Measurements from ENCODE around the gene SLC15A1.

The SLC15A1 gene

GRCh38 chr13:98740131-98740530 lies 12.3 kb downstream of the SLC15A1 start:
- TF ChIP-seq CTCF (IDR thresholded peaks at IDR 0.05; ENCODE audit: low read depth, low read length): no peak
- no peak for DNase-seq (ENCODE audit: extremely low read depth, low read depth)

- no peak for TF ChIP-seq CTCF (IDR thresholded peaks at IDR 0.05; ENCODE audit: low read depth, low read length)
- no peak for DNase-seq (ENCODE audit: extremely low read depth, low read depth)
Measured at GRCh38 chr13:98738993-98739392, 13.5 kb downstream of the SLC15A1 start.

DNA sequence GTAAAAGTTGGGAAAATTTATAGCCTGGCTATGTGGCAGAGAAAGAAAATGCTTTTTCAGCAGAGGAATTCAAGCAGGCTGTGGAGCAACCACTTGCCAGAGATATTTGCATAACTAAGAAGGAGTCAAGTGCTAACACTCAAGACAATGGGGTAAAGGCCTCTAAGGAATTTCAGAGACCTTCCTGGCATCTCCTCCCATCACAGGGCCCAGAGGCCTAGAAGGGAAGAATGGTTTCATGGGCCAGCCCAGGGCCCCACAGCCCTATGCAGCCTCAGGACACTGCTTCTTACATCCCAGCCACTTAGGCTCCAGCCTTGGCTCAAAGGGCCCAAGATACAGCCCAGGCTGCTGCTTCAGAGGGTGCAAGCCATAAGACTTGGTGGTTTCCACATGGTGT lies 14.3 kb downstream of the SLC15A1 start:
- TF ChIP-seq CTCF (IDR thresholded peaks at IDR 0.05; ENCODE audit: low read depth, low read length): no peak
- DNase-seq (ENCODE audit: extremely low read depth, low read depth): no peak

DNA sequence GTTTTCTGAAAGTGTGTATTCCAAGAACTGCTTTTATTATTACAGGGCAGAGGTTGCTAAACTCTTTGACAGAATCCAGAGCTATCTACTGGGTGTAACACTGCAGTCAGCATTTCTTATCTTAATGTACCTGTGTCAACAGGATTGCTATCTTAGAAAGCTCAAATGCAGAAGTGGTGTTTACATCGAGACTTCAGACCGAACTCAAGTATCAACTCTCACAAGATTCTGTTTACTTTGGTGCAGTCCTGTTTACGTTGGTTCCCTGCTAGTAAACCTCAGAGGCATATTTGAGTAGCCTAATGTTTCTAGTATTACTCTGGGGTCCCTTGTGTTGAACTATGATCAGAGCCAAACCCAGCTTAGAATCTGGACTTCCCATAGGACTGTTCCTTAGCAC lies 20.5 kb downstream of the SLC15A1 start:
- no peak for DNase-seq (ENCODE audit: extremely low read depth, low read depth)
- no peak for TF ChIP-seq CTCF (IDR thresholded peaks at IDR 0.05; ENCODE audit: low read depth, low read length)

DNA sequence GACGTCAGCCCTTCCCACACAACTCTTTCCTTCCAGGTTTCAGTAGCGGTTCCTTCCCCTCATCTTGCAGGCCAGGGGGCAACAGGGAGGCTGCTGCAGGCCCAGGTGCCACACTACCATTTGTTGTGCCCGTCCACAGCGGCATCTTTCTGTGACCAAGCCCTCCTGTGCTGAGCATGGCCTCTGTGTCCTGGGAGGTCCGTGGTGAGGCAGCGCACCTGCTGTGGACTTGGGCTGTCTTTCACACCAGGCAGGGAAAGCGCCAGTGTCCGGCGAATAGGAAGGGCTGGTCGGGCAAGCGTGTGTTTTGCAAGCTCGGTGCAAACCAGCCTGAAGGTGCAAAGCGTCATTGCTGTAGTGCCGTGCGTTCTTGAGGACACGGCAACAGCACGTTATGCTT lies 21.4 kb downstream of the SLC15A1 start:
- TF ChIP-seq CTCF (IDR thresholded peaks at IDR 0.05; ENCODE audit: low read depth, low read length): no peak
- DNase-seq (ENCODE audit: extremely low read depth, low read depth): no peak

GRCh38 chr13:98730441-98730840 lies 22.0 kb downstream of the SLC15A1 start:
- no peak for DNase-seq (ENCODE audit: extremely low read depth, low read depth)
- TF ChIP-seq CTCF (IDR thresholded peaks at IDR 0.05; ENCODE audit: low read depth, low read length): no peak

DNA sequence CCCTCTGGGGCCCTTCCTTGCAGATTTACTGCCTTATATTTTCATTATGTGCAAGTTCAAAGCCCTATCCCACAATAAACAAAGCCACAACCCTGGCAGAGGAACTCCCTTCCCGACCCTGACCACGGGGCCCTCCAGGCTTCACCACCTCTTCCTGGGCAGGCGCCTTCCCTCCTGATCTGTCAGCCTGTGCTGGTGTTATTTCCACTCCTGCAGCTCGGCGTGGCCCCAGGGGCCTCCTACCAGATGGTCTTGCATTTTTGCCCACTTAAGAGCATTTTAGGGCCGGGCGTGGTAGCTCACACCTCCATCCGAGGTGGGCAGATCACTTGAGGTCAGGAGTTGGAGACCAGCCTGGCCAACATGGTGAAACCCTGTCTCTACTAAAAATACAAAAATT lies 22.8 kb downstream of the SLC15A1 start:
- DNase-seq (ENCODE audit: extremely low read depth, low read depth): no peak
- TF ChIP-seq CTCF (IDR thresholded peaks at IDR 0.05; ENCODE audit: low read depth, low read length): no peak

Measured in AG09319 (cell line).